ENCODE measurements around the gene ZNF823. TPM values are rescaled to one million over a fixed set of nuclear protein-coding genes. Genes with fewer than 3 reads are reported as not detected.

The ZNF823 gene
- total RNA-seq, 3 donors from 2014 or later (not counting 1 experiment from before 2014, with no cell fraction given): 3.2 to 7.1 (median 5.2) TPM

DNA sequence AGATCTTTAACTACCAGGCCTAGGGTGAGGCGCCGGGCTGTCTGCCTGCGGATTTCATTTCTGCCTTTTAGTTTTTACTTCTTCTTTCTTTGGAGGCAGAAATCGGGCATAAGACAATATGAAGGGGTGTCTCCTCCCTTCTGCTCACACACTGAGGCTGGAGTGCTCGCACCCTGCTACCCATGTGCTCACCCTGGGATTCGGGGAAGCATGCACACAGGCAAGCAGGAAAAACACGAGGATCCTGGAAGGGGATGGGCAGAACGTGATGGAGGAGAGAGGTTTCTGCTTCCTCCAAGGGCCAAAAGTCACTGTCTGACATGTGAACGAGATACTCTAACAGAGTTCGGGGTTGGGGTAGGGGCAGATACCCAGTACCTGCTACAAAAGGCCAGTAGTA, 28.4 kb downstream of the ZNF823 start:
- H3K4me3 Mint-ChIP-seq: no peak overlapping the region
- no peak for TF ChIP-seq CTCF (IDR thresholded peaks at IDR 0.05)
- intact Hi-C loops (cut with micrococcal nuclease): no loop called here
- no peak overlapping the region for H3K27ac Mint-ChIP-seq
- ATAC-seq (no peak), DNase-seq (no peak)
- H3K4me3 ChIP-seq (ENCODE audit: low read length): no peak overlapping the region
- peaks cover 0 to 4% of the 10 kb centered on the region in 2 donors for H3K9me3 Mint-ChIP-seq
- H3K9me3 ChIP-seq (ENCODE audit: control insufficient read depth, insufficient read depth, low read length): no peaks in the 10 kb centered on the region
- no peaks in the 10 kb centered on the region for H3K27me3 ChIP-seq (ENCODE audit: control insufficient read depth, insufficient read depth, low read length)
- H3K36me3 ChIP-seq (ENCODE audit: control insufficient read depth, insufficient read depth, low read length): no peaks in the 10 kb centered on the region
- peaks cover 0 to 5% of the 10 kb centered on the region in 2 donors for H3K27me3 Mint-ChIP-seq (ENCODE audit: low read depth in 2 of 2)
- H3K27ac ChIP-seq (ENCODE audit: low read length): no peak overlapping the region
- no peaks in the 10 kb centered on the region for H3K4me1 Mint-ChIP-seq
- 88% methylated on average over 10 of the region's 10 CpGs for WGBS (ENCODE audit: insufficient coverage)
- no peaks in the 10 kb centered on the region for H3K36me3 Mint-ChIP-seq
- H3K4me1 ChIP-seq (ENCODE audit: control insufficient read depth, insufficient read depth, low read length): no peaks in the 10 kb centered on the region

- ATAC-seq (no peak), DNase-seq (no peak)
- Histone ChIP-seq H3K9me3 (ENCODE audit: control insufficient read depth, insufficient read depth, low read length) (no peaks in the 10 kb centered on the region), H3K27ac (ENCODE audit: low read length) (no peak overlapping the region), H3K4me1 (ENCODE audit: control insufficient read depth, insufficient read depth, low read length) (no peaks in the 10 kb centered on the region), H3K36me3 (ENCODE audit: control insufficient read depth, insufficient read depth, low read length) (no peaks in the 10 kb centered on the region), H3K27me3 (ENCODE audit: control insufficient read depth, insufficient read depth, low read length) (no peaks in the 10 kb centered on the region), H3K4me3 (ENCODE audit: low read length) (no peak overlapping the region)
- TF ChIP-seq CTCF (IDR thresholded peaks at IDR 0.05): no peak
- no peaks in the 10 kb centered on the region for H3K36me3 Mint-ChIP-seq
- intact Hi-C loops (cut with micrococcal nuclease): no loop called here
- H3K27ac Mint-ChIP-seq: no peak overlapping the region
- H3K9me3 Mint-ChIP-seq: peaks cover 0 to 4% of the 10 kb centered on the region in 2 donors
- 74% methylated on average over 3 of the region's 3 CpGs for WGBS (ENCODE audit: insufficient coverage)
- H3K27me3 Mint-ChIP-seq (ENCODE audit: low read depth in 2 of 2): peaks cover 0 to 5% of the 10 kb centered on the region in 2 donors
- no peak overlapping the region for H3K4me3 Mint-ChIP-seq
- H3K4me1 Mint-ChIP-seq: no peaks in the 10 kb centered on the region
These were observed 30.3 kb downstream of the ZNF823 start for GRCh38 chr19:11708457-11708856.

DNA sequence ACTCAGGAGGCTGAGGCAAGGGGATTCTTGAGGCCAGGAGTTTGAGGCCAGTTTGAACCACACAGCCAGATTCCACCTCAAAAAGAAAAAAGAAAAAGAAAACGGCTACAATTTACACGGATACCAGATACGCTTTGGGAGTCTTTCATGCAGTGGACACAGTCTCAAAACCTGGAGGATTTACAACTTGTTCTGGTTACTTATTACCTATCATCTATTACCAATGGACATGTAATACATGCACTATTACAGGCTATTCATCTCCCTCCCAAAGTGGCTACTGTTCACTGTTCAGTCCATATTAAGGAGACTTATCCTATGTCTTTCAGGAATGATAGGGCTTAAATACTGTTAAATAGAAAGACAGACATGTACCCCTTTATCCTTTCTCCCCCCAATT, 33.3 kb downstream of the ZNF823 start:
- no peak overlapping the region for H3K4me3 Mint-ChIP-seq
- DNase-seq (no peak), ATAC-seq (no peak)
- no peaks in the 10 kb centered on the region for H3K36me3 Mint-ChIP-seq
- no peaks in the 10 kb centered on the region for H3K9me3 Mint-ChIP-seq
- Histone ChIP-seq H3K27me3 (ENCODE audit: control insufficient read depth, insufficient read depth, low read length) (no peaks in the 10 kb centered on the region), H3K4me1 (ENCODE audit: control insufficient read depth, insufficient read depth, low read length) (no peaks in the 10 kb centered on the region), H3K9me3 (ENCODE audit: control insufficient read depth, insufficient read depth, low read length) (no peaks in the 10 kb centered on the region), H3K4me3 (ENCODE audit: low read length) (no peak overlapping the region), H3K36me3 (ENCODE audit: control insufficient read depth, insufficient read depth, low read length) (no peaks in the 10 kb centered on the region), H3K27ac (ENCODE audit: low read length) (no peak overlapping the region)
- no peak for TF ChIP-seq CTCF (IDR thresholded peaks at IDR 0.05)
- WGBS (ENCODE audit: insufficient coverage): 93% methylated on average over 3 of the region's 3 CpGs
- H3K27me3 Mint-ChIP-seq (ENCODE audit: low read depth in 2 of 2): peaks cover 0 to 5% of the 10 kb centered on the region in 2 donors
- no peaks in the 10 kb centered on the region for H3K4me1 Mint-ChIP-seq
- intact Hi-C loops (cut with micrococcal nuclease): no loop called here
- no peak overlapping the region for H3K27ac Mint-ChIP-seq

DNA sequence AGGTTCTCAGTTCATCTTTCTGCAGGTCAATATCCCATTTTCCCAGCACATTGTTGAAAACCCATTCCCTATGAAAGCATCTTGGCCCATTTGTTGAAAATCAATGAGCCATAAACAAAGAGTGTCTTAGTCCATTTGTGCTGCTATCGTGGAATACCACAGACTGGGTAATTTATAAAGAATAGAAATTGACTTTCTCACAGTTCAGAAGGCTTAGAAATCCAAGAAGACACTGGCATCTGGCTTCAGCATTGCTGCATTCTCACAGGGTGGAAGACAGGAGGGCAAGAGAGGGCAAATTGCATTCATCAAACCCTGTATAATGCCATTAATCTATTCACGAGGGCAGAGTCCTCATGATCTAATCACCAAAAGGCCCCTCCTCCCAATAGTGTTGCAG, 34.1 kb downstream of the ZNF823 start:
- DNase-seq (no peak), ATAC-seq (no peak)
- TF ChIP-seq CTCF (IDR thresholded peaks at IDR 0.05): no peak
- Mint-ChIP-seq H3K4me3 (no peak overlapping the region), H3K4me1 (no peaks in the 10 kb centered on the region), H3K9me3 (no peaks in the 10 kb centered on the region), H3K27ac (no peak overlapping the region), H3K36me3 (no peaks in the 10 kb centered on the region), H3K27me3 (ENCODE audit: low read depth in 2 of 2) (peaks cover 0 to 9% of the 10 kb centered on the region in 2 donors)
- Histone ChIP-seq H3K27me3 (ENCODE audit: control insufficient read depth, insufficient read depth, low read length) (no peaks in the 10 kb centered on the region), H3K4me3 (ENCODE audit: low read length) (no peak overlapping the region), H3K27ac (ENCODE audit: low read length) (no peak overlapping the region), H3K36me3 (ENCODE audit: control insufficient read depth, insufficient read depth, low read length) (no peaks in the 10 kb centered on the region), H3K9me3 (ENCODE audit: control insufficient read depth, insufficient read depth, low read length) (no peaks in the 10 kb centered on the region), H3K4me1 (ENCODE audit: control insufficient read depth, insufficient read depth, low read length) (no peaks in the 10 kb centered on the region)
- intact Hi-C loops (cut with micrococcal nuclease): no loop called here
- WGBS (ENCODE audit: insufficient coverage): 94% methylated on average over 1 of the region's 2 CpGs
